Endometrium (tissue), 2 donors: ENCODE measurements around the gene MAT2B.
"Not testable (repeated sequence)": the region's sequence is repeated elsewhere in the genome, so short reads cannot be mapped to it uniquely, and the experiment has no call there.

Experiments used
- FAIRE-seq: peaks from 2 replicates; lab custom pipeline; 2012; peaks lifted over from hg19 to GRCh38; lab: Jason Lieb, UNC
- donor health status: control.
- donor health status: control.

MAT2B gene

GRCh38 chr5:163504079-163504931 lies 1.1 kb upstream of the MAT2B start:
- no peak for FAIRE-seq

GRCh38 chr5:163505049-163505367 lies 411 bp upstream of the MAT2B start:
- FAIRE-seq, result no peak

GRCh38 chr5:163506095-163506457 lies 657 bp downstream of the MAT2B start:
- no peak for FAIRE-seq

- no peak for FAIRE-seq
Measured at GRCh38 chr5:163506726-163507125, 1.3 kb downstream of the MAT2B start.

GRCh38 chr5:163508753-163509152 lies 3.3 kb downstream of the MAT2B start:
- FAIRE-seq, result no peak

- FAIRE-seq, result peak; percentile 74
Measured at GRCh38 chr5:163509291-163509951, 4.0 kb downstream of the MAT2B start.

- no peak for FAIRE-seq
Measured at GRCh38 chr5:163512526-163512925, 7.1 kb downstream of the MAT2B start.

GRCh38 chr5:163525096-163525495 lies 19.7 kb downstream of the MAT2B start:
- FAIRE-seq, result no peak

GRCh38 chr5:163529698-163530097 lies 24.3 kb downstream of the MAT2B start:
- FAIRE-seq, result no peak

- FAIRE-seq, result no peak
Measured at GRCh38 chr5:163531272-163531671, 25.9 kb downstream of the MAT2B start.

GRCh38 chr5:163532171-163533084 lies 27.0 kb downstream of the MAT2B start:
- FAIRE-seq, result no peak

- FAIRE-seq, result no peak
Measured at GRCh38 chr5:163533223-163533622, 27.8 kb downstream of the MAT2B start.

- FAIRE-seq, result no peak
Measured at GRCh38 chr5:163534492-163535094, 29.2 kb downstream of the MAT2B start.

- FAIRE-seq, result no peak
Measured at GRCh38 chr5:163535290-163535689, 29.9 kb downstream of the MAT2B start.

- not testable (repeated sequence) for FAIRE-seq
Measured at GRCh38 chr5:163536442-163536841, 31.0 kb downstream of the MAT2B start.

GRCh38 chr5:163540696-163541095 lies 35.3 kb downstream of the MAT2B start:
- FAIRE-seq, result no peak

- FAIRE-seq, result no peak
Measured at GRCh38 chr5:163542771-163543170, 37.4 kb downstream of the MAT2B start.

GRCh38 chr5:163544041-163544440 lies 38.6 kb downstream of the MAT2B start:
- no peak for FAIRE-seq

GRCh38 chr5:163544836-163545235 lies 39.4 kb downstream of the MAT2B start:
- no peak for FAIRE-seq

- no peak for FAIRE-seq
Measured at GRCh38 chr5:163548649-163549048, 43.2 kb downstream of the MAT2B start.

GRCh38 chr5:163551156-163551555 lies 45.7 kb downstream of the MAT2B start:
- no peak for FAIRE-seq

- FAIRE-seq, result no peak
Measured at GRCh38 chr5:163552536-163552935, 47.1 kb downstream of the MAT2B start.
